Measurements from ENCODE around the gene MARK3. TPM values are rescaled to one million over a fixed set of nuclear protein-coding genes. Genes with fewer than 3 reads are reported as not detected.
A peak's percentile ranks its signal among the peaks of the same experiment; 100 is the strongest.

The MARK3 gene
- total and polyA plus RNA-seq, 2 donors from 2014 or later: 39.8 to 83.1 TPM

DNA sequence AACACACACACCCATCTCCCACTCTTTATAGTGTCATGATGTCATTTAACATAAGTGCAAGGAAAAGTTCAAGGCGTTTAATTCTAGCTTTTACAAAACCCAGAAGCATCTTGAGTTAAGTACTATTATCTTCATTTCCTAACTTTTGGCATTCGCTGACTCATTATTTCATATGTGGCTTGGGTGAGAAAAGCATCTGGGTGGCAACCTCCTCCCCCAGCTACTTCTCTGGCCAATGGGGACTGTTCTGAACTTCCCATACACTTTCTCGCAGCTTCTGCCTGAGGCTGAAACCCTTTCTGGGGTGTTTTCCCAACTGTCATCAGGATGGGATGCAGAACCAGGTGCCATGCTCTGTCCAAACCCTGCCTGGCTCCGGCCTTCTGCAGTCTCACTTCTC lies 2.8 kb upstream of the MARK3 start:
- intact Hi-C loops (cut with DNase I): no loop called here
- TF ChIP-seq, protein P1, sequence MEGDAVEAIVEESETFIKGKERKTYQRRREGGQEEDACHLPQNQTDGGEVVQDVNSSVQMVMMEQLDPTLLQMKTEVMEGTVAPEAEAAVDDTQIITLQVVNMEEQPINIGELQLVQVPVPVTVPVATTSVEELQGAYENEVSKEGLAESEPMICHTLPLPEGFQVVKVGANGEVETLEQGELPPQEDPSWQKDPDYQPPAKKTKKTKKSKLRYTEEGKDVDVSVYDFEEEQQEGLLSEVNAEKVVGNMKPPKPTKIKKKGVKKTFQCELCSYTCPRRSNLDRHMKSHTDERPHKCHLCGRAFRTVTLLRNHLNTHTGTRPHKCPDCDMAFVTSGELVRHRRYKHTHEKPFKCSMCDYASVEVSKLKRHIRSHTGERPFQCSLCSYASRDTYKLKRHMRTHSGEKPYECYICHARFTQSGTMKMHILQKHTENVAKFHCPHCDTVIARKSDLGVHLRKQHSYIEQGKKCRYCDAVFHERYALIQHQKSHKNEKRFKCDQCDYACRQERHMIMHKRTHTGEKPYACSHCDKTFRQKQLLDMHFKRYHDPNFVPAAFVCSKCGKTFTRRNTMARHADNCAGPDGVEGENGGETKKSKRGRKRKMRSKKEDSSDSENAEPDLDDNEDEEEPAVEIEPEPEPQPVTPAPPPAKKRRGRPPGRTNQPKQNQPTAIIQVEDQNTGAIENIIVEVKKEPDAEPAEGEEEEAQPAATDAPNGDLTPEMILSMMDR (IDR thresholded peaks at IDR 0.05; ENCODE audit: borderline replicate concordance, extremely low read depth, insufficient read depth): no peak
- Histone ChIP-seq H3K4me3 (ENCODE audit: low read length in 3 of 3) (no peak overlapping the region), H3K9me3 (ENCODE audit: control insufficient read depth in 2 of 3, insufficient read depth in 1 of 3, low read length in 3 of 3) (no peaks in the 10 kb centered on the region), H3K9ac (ENCODE audit: low read length in 3 of 3) (no peak overlapping the region), H3K27me3 (ENCODE audit: control insufficient read depth, insufficient read depth, low read length) (no peaks in the 10 kb centered on the region), H3K4me1 (ENCODE audit: control insufficient read depth in 2 of 3, insufficient read depth in 2 of 3, low read depth in 1 of 3, low read length in 3 of 3) (peaks cover 0 to 8% (median 7%) of the 10 kb centered on the region in 3 donors), H3K36me3 (ENCODE audit: control insufficient read depth in 2 of 3, insufficient read depth in 3 of 3, low read length in 3 of 3) (no peaks in the 10 kb centered on the region), H3K27ac (ENCODE audit: low read depth in 2 of 2, low read length in 2 of 2) (no peak overlapping the region)
- DNase-seq (no peak), FAIRE-seq (no peak)

- FAIRE-seq: no peak
- TF ChIP-seq, protein P1 (IDR thresholded peaks at IDR 0.05; ENCODE audit: borderline replicate concordance, extremely low read depth, insufficient read depth): no peak
Measured at GRCh38 chr14:103384450-103385151, 614 bp upstream of the MARK3 start.

DNA sequence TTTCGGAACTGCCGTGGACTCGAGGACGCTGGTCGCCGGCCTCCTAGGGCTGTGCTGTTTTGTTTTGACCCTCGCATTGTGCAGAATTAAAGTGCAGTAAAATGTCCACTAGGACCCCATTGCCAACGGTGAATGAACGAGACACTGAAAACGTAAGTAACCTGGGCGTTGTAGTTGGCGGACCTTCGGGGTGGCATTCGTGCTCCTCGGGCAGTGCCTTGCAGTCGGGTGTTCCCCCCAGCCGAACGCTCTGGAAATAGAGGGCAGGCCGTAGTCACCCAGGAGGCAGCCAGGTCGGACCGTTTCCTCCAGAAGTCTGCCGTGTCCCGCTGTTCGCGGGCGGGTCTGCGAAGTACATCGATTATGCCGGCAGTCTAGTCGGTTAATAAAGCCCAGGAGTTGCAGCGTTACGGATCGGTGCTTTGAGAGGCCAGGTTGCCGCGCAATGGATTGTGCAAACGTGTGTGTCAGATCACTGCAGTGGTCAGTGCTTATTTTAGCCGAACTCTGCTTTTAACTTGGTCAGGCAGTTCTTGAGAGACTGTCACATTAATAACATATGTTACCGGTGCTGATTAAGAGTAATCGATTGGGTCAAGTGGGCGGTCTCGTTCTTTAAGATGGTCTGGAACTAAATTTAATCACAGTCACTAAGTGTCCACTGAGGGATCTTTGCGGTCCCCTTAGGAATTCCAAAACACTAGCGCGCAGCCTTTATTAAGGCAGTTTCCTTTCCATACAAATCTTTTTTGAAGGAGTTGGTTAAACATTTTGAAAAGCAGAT lies 906 bp downstream of the MARK3 start:
- FAIRE-seq: no peak
- TF ChIP-seq, protein P1 (IDR thresholded peaks at IDR 0.05; ENCODE audit: borderline replicate concordance, extremely low read depth, insufficient read depth): no peak
- H3K27ac ChIP-seq (ENCODE audit: low read depth in 2 of 2, low read length in 2 of 2): peak overlapping the region; percentile 98

More at GRCh38 chr14:103384450-103385151, 614 bp upstream of the MARK3 start:
- peak overlapping the region; percentile 84 to 98 (median 95) for H3K4me3 ChIP-seq (ENCODE audit: low read length in 3 of 3)
- H3K27ac ChIP-seq (ENCODE audit: low read depth in 2 of 2, low read length in 2 of 2): peak overlapping the region; percentile 98
- no peaks in the 10 kb centered on the region for H3K27me3 ChIP-seq (ENCODE audit: control insufficient read depth, insufficient read depth, low read length)
- intact Hi-C loops (cut with DNase I): no loop called here
- H3K36me3 ChIP-seq (ENCODE audit: control insufficient read depth in 2 of 3, insufficient read depth in 3 of 3, low read length in 3 of 3): no peaks in the 10 kb centered on the region
- peak in 1 of 5 donors; percentile 50 for DNase-seq
- H3K9ac ChIP-seq (ENCODE audit: low read length in 3 of 3): peak overlapping the region; percentile 36 to 49 (median 41)
- peaks cover 0 to 18% (median 7%) of the 10 kb centered on the region in 3 donors for H3K4me1 ChIP-seq (ENCODE audit: control insufficient read depth in 2 of 3, insufficient read depth in 2 of 3, low read depth in 1 of 3, low read length in 3 of 3)
- no peaks in the 10 kb centered on the region for H3K9me3 ChIP-seq (ENCODE audit: control insufficient read depth in 2 of 3, insufficient read depth in 1 of 3, low read length in 3 of 3)

More for the DNA sequence above, 906 bp downstream of the MARK3 start:
- Histone ChIP-seq H3K4me3 (ENCODE audit: low read length in 3 of 3) (peak overlapping the region; percentile 84 to 98 (median 95)), H3K4me1 (ENCODE audit: control insufficient read depth in 2 of 3, insufficient read depth in 2 of 3, low read depth in 1 of 3, low read length in 3 of 3) (peaks cover 0 to 18% (median 7%) of the 10 kb centered on the region in 3 donors), H3K36me3 (ENCODE audit: control insufficient read depth in 2 of 3, insufficient read depth in 3 of 3, low read length in 3 of 3) (no peaks in the 10 kb centered on the region), H3K27me3 (ENCODE audit: control insufficient read depth, insufficient read depth, low read length) (no peaks in the 10 kb centered on the region), H3K9me3 (ENCODE audit: control insufficient read depth in 2 of 3, insufficient read depth in 1 of 3, low read length in 3 of 3) (no peaks in the 10 kb centered on the region), H3K9ac (ENCODE audit: low read length in 3 of 3) (peak overlapping the region; percentile 67 to 94 (median 88))
- intact Hi-C loops (cut with DNase I): no loop called here
- peak; percentile 45 to 77 (median 67) for DNase-seq
